Kidney (tissue), 14 donors: ENCODE measurements around the gene CXCL12. TPM values are rescaled to one million over a fixed set of nuclear protein-coding genes. Genes with fewer than 3 reads are reported as not detected.

Source experiments
- DNase-seq, 5 donors: peaks; one replicate each; pipeline ENCODE4 v3.0.0-alpha.2; 2013 to 2020
- FAIRE-seq: peaks from 2 replicates; lab custom pipeline; 2012; peaks lifted over from hg19 to GRCh38; lab: Jason Lieb, UNC
- H3K27ac ChIP-seq, 2 donors: one replicate each; pipeline ENCODE4 v1.7.0; 2013; ENCODE audit warnings: low read depth in 2 of 2, low read length in 2 of 2, inconsistent platforms in 1 of 2
- H3K27me3 ChIP-seq: one replicate; pipeline ENCODE4 v1.7.1; 2013; ENCODE audit warnings: low read length, inconsistent platforms; ENCODE audit not compliant: control insufficient read depth, insufficient read depth
- H3K36me3 ChIP-seq, 3 donors: one replicate each; pipeline versions ENCODE4 v1.7.0 to v1.7.1; 2013; ENCODE audit warnings: low read length in 3 of 3, control low read depth in 1 of 3, inconsistent platforms in 1 of 3; ENCODE audit not compliant: insufficient read depth in 3 of 3, control insufficient read depth in 2 of 3
- H3K4me1 ChIP-seq, 3 donors: one replicate each; pipeline versions ENCODE4 v1.7.0 to v1.7.1; 2013; ENCODE audit warnings: low read length in 3 of 3, inconsistent platforms in 1 of 3, low read depth in 1 of 3; ENCODE audit not compliant: control insufficient read depth in 2 of 3, insufficient read depth in 2 of 3
- H3K4me3 ChIP-seq, 3 donors: one replicate each; pipeline versions ENCODE4 v1.7.0 to v1.8.1; 2013; ENCODE audit warnings: low read length in 3 of 3, control low read depth in 1 of 3, inconsistent platforms in 1 of 3
- H3K9ac ChIP-seq, 3 donors: one replicate each; pipeline versions ENCODE4 v1.7.0 to v1.7.1; 2013; ENCODE audit warnings: low read length in 3 of 3, control low read depth in 1 of 3, inconsistent platforms in 1 of 3
- H3K9me3 ChIP-seq, 3 donors: one replicate each; pipeline versions ENCODE4 v1.7.0 to v1.7.1; 2013; ENCODE audit warnings: low read length in 3 of 3, control low read depth in 1 of 3, inconsistent platforms in 1 of 3; ENCODE audit not compliant: control insufficient read depth in 2 of 3, insufficient read depth in 1 of 3
- CTCF ChIP-seq: IDR thresholded peaks from 3 replicates; pipeline ENCODE4 v1.5.1; 2012; ENCODE audit warnings: mild to moderate bottlenecking, moderate library complexity, borderline replicate concordance; ENCODE audit not compliant: insufficient read depth; ENCODE audit errors: extremely low read depth
- intact Hi-C: fragments of 100-400 bp; cut with DNase I; formaldehyde crosslinking; loops from one replicate; pipeline ENCODE4 v1.11.1; 2022
- polyA plus RNA-seq: library from polyadenylated mRNA; stranded (reverse); fragments of 350-450 nt; fragmentation: Illumina TruSeq; extraction: RNeasy Lipid Tissue Mini Kit (QIAGEN cat#74804); gene quantifications from one replicate; pipeline ENCODE4 v1.2.3, GENCODE V29; 2014; ENCODE audit warnings: low read depth, low replicate concordance; ENCODE audit not compliant: insufficient read depth
- total RNA-seq: library from RNA; stranded (reverse); fragmentation: NEBNext Ultra II Directional; extraction: Animal tissue kit (Norgen Biotek cat#: 25700); gene quantifications from one replicate; pipeline ENCODE4 v1.2.1, GENCODE V29; 2021
- donor health status: control.
- donor health status: control.
- donor health status: control.
- donor health status: control.
- donor health status: control.
- donor health status: DM: yes; HTN: yes; CAD: no.
- donor health status: Normal renal cell carcinoma (clear cell type).

The CXCL12 gene
- total and polyA plus RNA-seq, 2 donors from 2014 or later = 99.5 to 111 TPM

- H3K4me3 ChIP-seq = no peak overlapping the region
- no peaks in the 10 kb centered on the region for H3K27me3 ChIP-seq
- DNase-seq (peak in 1 of 5 donors; percentile 19), FAIRE-seq (no peak)
- no peaks in the 10 kb centered on the region for H3K4me1 ChIP-seq
- no peak for TF ChIP-seq CTCF
- intact Hi-C loops = no loop called here
- H3K9ac ChIP-seq = no peak overlapping the region
- H3K9me3 ChIP-seq = no peaks in the 10 kb centered on the region
- no peaks in the 10 kb centered on the region for H3K36me3 ChIP-seq
- no peak overlapping the region for H3K27ac ChIP-seq
Observed at GRCh38 chr10:44344727-44345126, 40.2 kb downstream of the CXCL12 start.

DNA sequence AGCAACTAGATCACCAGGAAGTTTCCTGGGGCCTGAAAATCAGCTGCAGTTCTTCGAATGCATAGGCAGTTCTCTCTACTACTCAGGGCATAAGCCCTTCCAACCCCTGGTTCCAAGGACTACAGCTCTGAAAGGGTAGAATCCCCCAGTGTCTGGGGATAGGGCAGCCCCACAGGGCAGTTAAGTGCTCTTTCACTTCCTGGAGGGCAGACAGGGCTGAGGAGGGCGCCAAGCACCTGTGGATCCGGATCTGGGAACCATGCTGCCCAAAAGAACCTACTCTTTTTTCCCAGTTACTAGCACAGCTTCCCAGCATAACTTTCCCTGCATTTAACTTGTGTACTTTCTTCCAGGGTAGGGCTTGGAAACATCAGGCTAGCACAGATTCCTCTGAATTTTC is 41.1 kb downstream of the CXCL12 start:
- no peaks in the 10 kb centered on the region for H3K27me3 ChIP-seq
- no peak for FAIRE-seq
- DNase-seq = peak in 1 of 5 donors; percentile 30
- H3K4me1 ChIP-seq = no peaks in the 10 kb centered on the region
- no peak overlapping the region for H3K9ac ChIP-seq
- intact Hi-C loops = no loop called here
- H3K4me3 ChIP-seq = no peak overlapping the region
- no peak for TF ChIP-seq CTCF
- no peak overlapping the region for H3K27ac ChIP-seq
- H3K9me3 ChIP-seq = no peaks in the 10 kb centered on the region
- H3K36me3 ChIP-seq = no peaks in the 10 kb centered on the region

- Histone ChIP-seq H3K4me3 (no peak overlapping the region), H3K4me1 (no peaks in the 10 kb centered on the region), H3K27ac (no peak overlapping the region), H3K9me3 (no peaks in the 10 kb centered on the region), H3K36me3 (no peaks in the 10 kb centered on the region), H3K27me3 (no peaks in the 10 kb centered on the region), H3K9ac (no peak overlapping the region)
- intact Hi-C loops = no loop called here
- no peak for TF ChIP-seq CTCF
- DNase-seq (peak in 3 of 5 donors; percentile 33 to 50 (median 34)), FAIRE-seq (no peak)
Observed at GRCh38 chr10:44341886-44342285, 43.0 kb downstream of the CXCL12 start.

DNA sequence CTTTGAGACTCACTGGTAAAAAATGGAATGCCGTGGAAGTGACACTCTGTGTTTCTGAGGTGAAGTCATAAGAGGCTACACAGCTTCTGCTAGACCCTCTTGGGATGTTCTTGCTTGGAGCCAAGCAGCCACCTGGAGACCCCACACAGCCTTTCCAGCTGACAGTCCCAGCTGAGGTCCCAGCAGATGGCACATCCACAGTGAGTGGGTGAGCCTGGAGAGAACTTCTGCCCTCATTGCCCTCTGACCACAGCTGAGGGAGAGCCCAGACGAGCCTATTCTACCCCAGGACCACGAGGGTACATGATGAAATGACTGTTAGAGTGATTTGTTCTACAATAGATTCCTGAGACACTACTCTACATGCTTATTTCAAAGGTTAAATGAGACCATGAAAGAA is 44.3 kb downstream of the CXCL12 start:
- no peaks in the 10 kb centered on the region for H3K36me3 ChIP-seq
- intact Hi-C loops = no loop called here
- no peaks in the 10 kb centered on the region for H3K4me1 ChIP-seq
- no peak for FAIRE-seq
- H3K27ac ChIP-seq = no peak overlapping the region
- no peak overlapping the region for H3K4me3 ChIP-seq
- H3K9me3 ChIP-seq = no peaks in the 10 kb centered on the region
- peak in 1 of 5 donors; percentile 23 for DNase-seq
- no peak for TF ChIP-seq CTCF
- H3K27me3 ChIP-seq = no peaks in the 10 kb centered on the region
- no peak overlapping the region for H3K9ac ChIP-seq
